Skin of body (tissue), 3 donors: ENCODE measurements around the gene DCAKD. TPM values are rescaled to one million over a fixed set of nuclear protein-coding genes. Genes with fewer than 3 reads are reported as not detected.

ENCODE experiments used
- DNase-seq: peaks from one replicate; lab custom pipeline; 2025; lab: John Stamatoyannopoulos, UW
- small RNA-seq: library from RNA; depleted of rRNA; stranded (forward); fragments of <200 nt; gene quantifications from one replicate; pipeline ENCODE3, GENCODE V24; 2014; ENCODE audit warnings: low replicate concordance
- total RNA-seq: library from RNA; depleted of rRNA; stranded (reverse); fragments of >200 nt; gene quantifications from one replicate; pipeline ENCODE4 v1.2.3, GENCODE V29; 2014

Gene DCAKD
- total RNA-seq, 1 donor from 2014 or later: 25.6 TPM

DNA sequence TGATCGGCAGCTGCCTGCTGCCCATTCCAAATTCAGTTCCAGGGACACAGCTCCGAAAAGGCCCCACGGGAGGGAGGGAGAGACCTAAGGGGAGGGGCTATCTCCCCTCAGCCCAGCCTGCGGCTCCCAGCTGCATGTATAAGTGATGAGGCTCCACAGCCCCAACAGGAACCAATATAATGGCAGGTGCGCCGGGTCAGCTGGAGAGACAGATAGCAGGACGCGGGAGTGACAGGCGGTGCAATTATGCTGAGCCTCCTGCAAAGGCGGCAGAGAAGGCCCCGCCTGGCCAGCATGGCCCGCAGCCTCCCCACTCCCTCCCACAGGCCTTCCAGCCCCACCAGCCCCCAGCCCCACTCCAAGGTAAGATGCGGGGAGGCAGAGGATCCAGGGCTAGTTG, 75.2 kb downstream of the DCAKD start:
- DNase-seq: no peak

Small RNA genes within 50 kb of the gene (small RNA-seq; reads per million reads assigned to genes)
- gene AC015936.2 (not detected), gene RF00019 (not detected)

Other genes with a start within 250 kb of the DCAKD start
- gene GJC1, start 221.3 kb downstream of the DCAKD start, total RNA-seq: 19.9 TPM
- gene HIGD1B, start 203.7 kb downstream of the DCAKD start, total RNA-seq: 1.2 TPM
- gene EFTUD2, start 152.2 kb downstream of the DCAKD start, total RNA-seq: 68.9 TPM
- 0.69 TPM for gene GFAP, start 136.1 kb downstream of the DCAKD start, total RNA-seq
- gene KIF18B, start 103.9 kb downstream of the DCAKD start, total RNA-seq: 2.8 TPM
- 0.20 TPM for gene C1QL1, start 83.3 kb downstream of the DCAKD start, total RNA-seq
- gene NMT1, start 9.7 kb upstream of the DCAKD start, total RNA-seq: 46.4 TPM
- gene PLCD3, start 80.9 kb upstream of the DCAKD start, total RNA-seq: 14.1 TPM
- gene ACBD4, start 84.1 kb upstream of the DCAKD start, total RNA-seq: 4.6 TPM
- 21.8 TPM for gene HEXIM1, start 96.8 kb upstream of the DCAKD start, total RNA-seq
- 3.3 TPM for gene HEXIM2, start 110.2 kb upstream of the DCAKD start, total RNA-seq
- gene FMNL1, start 170.3 kb upstream of the DCAKD start, total RNA-seq: 8.3 TPM
- gene SPATA32, start 210.5 kb upstream of the DCAKD start, total RNA-seq: not detected